GM19467 (cell line): Measurements from ENCODE around the gene KCNJ15.

ENCODE experiments used
- ATAC-seq: cut with Tn5 transposase; IDR thresholded peaks from one replicate; pipeline ENCODE4 v1.9.1; 2021; ENCODE audit warnings: mild to moderate bottlenecking, moderate library complexity; ENCODE audit not compliant: unreplicated experiment

The KCNJ15 gene

GRCh38 chr21:38352536-38353219 lies 95.9 kb downstream of the KCNJ15 start:
- no peak for ATAC-seq

DNA sequence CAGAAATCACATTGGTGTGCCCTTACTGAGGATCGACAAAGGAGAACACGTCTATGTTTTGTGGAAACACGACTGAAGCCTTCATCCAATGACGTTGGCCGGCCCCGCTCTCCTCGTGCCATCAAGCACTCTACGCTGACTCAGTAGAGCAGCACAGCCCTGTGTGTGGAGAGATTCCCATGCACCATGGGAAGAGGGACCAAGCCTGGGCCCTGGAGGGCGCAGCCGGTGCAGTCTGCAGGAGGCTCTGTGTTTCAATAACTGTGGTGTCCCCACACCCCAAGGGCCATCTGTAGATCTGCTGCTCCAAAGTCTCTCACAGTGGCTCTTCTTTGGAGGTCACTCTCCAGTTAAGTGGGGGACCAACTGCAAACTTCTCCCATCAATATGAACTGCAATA lies 97.4 kb downstream of the KCNJ15 start:
- no peak for ATAC-seq

DNA sequence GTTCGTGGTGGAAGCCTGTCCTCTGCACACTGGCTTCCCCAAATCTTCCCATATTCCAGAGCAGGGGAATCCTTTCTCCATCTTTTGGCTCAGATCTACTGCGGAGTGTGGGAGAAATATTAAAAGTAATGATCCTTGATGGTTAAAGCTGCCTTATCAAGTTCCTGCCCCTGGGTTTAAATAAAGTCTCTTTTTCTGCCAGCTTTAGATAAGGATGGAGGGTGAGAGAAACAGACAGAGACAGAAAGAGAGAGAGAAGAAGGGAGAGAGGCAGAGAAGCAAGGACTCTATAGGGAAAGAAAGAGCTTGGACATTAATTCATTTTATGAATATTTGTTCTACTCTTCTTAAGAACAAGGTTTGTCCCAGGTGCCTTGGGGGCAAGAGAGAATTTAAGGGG lies 98.0 kb downstream of the KCNJ15 start:
- no peak for ATAC-seq

DNA sequence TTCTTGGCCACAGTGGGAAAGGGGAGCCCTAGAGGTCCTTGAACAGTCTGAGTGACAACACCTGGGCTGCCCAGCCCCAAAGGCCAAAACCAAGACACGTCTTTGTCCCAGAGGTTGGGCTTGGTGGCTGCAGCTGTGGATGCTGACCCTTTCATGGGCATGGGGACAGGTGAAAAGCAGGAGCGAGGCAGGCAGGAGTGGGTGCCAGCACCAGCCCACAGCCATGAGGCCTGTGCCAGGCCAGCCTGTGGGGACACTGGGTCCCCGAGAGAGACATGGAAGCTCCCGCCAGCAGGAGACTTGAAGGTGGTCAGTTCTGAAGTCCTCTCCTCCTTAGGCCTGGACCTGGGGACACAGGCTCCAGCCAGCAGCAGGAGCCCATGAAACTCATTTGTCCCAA lies 98.6 kb downstream of the KCNJ15 start:
- ATAC-seq, result no peak

DNA sequence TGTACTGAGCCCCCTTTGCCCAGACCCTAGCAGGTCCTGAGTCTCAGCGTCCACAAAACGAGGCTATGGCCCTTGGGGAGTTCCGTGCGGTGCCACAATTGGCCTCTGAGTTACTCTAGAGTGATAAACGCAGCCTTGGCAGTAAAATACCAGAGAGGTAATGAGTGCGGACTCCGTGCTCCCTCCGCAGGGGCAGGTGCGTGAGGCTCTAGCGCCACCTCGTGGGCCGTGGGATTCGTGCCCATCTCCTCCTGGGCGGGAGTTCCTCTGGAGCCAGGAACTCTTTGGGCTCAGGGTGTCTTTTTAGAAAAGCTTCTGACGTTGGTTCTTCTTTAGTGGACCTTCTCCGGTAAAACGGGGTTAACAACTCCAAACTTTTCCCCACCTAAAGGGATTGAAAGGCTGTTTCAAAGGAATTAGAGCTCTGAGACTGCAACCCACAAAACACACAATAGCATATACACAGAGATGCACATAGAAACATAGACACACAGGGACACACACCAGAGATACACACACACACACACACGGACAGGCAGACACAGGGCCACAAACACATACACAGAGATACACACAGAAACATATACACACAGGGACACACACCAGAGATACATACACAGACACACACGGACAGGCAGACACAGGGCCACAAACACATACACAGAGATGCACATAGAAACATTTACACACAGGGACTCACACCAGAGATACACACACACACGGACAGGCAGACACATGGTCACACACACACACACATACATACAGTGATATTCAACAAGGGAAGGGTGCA lies 99.4 kb downstream of the KCNJ15 start:
- no peak for ATAC-seq
